GM23338 (cell line): ENCODE results near the gene YTHDC2.

Experiments used
- CTCF ChIP-seq, 2 experiments: fragments of 200-600 bp in 1 of 2; sonication (generic) in 1 of 2; conservative IDR thresholded peaks; 2 replicates each; pipeline versions ENCODE4 v1.5.1 to v1.6.1; 2016 to 2017; ENCODE audit warnings: antibody characterized with exemption in 2 of 2, low read depth in 2 of 2, mild to moderate bottlenecking in 2 of 2, moderate library complexity in 1 of 2
- EZH2 ChIP-seq: fragments of 200-600 bp; sonication (generic); IDR thresholded peaks from one replicate; pipeline ENCODE4 v1.8.0; 2017; ENCODE audit warnings: antibody characterized with exemption, mild to moderate bottlenecking, low read depth; ENCODE audit not compliant: unreplicated experiment
- EZH2phosphoT487 ChIP-seq: fragments of 200-600 bp; sonication (generic); IDR thresholded peaks from one replicate; pipeline ENCODE4 v1.8.1; 2018; ENCODE audit warnings: antibody characterized with exemption; ENCODE audit not compliant: unreplicated experiment
- JUNB ChIP-seq: IDR thresholded peaks from one replicate; pipeline ENCODE4 v1.6.1; 2016; ENCODE audit warnings: antibody characterized with exemption; ENCODE audit not compliant: unreplicated experiment
- POLR2AphosphoS5 ChIP-seq: IDR thresholded peaks from 2 replicates; pipeline ENCODE4 v1.6.1; 2016; ENCODE audit warnings: antibody characterized with exemption, low read depth
- REST ChIP-seq: IDR thresholded peaks from one replicate; pipeline ENCODE4 v1.6.1; 2018; ENCODE audit warnings: antibody characterized with exemption; ENCODE audit not compliant: unreplicated experiment
- ZNF331 ChIP-seq: fragments of 250-450 bp; sonication (Bioruptor Pico); IDR thresholded peaks from 2 replicates; pipeline ENCODE4 v1.5.0; 2020; ENCODE audit warnings: low read depth, mild to moderate bottlenecking, moderate library complexity

- no peak for TF ChIP-seq CTCF (conservative IDR thresholded peaks at IDR 0.05; ENCODE audit: low read depth in 2 of 2)
- no peak for TF ChIP-seq POLR2AphosphoS5
- peak; percentile 27 for TF ChIP-seq EZH2
- TF ChIP-seq JUNB, result no peak
- no peak for TF ChIP-seq EZH2phosphoT487
- no peak for TF ChIP-seq ZNF331 (CRISPR knock-in tag)
- TF ChIP-seq REST, result no peak
Measured at GRCh38 chr5:113487416-113487780, 26.1 kb upstream of the YTHDC2 start.
